Neural cell (in vitro differentiated cells): ENCODE results near the gene RNF133. TPM values are rescaled to one million over a fixed set of nuclear protein-coding genes. Genes with fewer than 3 reads are reported as not detected.

Experiments used
- H2AFZ ChIP-seq: fragments of 200-600, 300-800 bp; sonication (generic), shearing (Covaris generic); 2 replicates; pipeline ENCODE4 v1.6.0; 2014; ENCODE audit warnings: low read depth, mild to moderate bottlenecking, antibody characterized with exemption, low read length, moderate library complexity
- H3F3A ChIP-seq: fragments of 200-600 bp; shearing (Covaris generic); 2 replicates; pipeline ENCODE4 v1.6.1; 2016; ENCODE audit warnings: mild to moderate bottlenecking, moderate library complexity, mixed read lengths, antibody characterized with exemption, low read length; ENCODE audit not compliant: insufficient read depth, poor library complexity, severe bottlenecking
- H3K27ac ChIP-seq: fragments of 200-600, 300-800 bp; sonication (generic), shearing (Covaris generic); 2 replicates; pipeline ENCODE4 v1.5.1; 2014; ENCODE audit warnings: mild to moderate bottlenecking, low read length, moderate library complexity
- H3K27me3 ChIP-seq: fragments of 300-800, 200-600 bp; sonication (generic), shearing (Covaris generic); 2 replicates; pipeline ENCODE4 v1.6.0; 2014; ENCODE audit warnings: mild to moderate bottlenecking, low read depth, low read length, moderate library complexity; ENCODE audit not compliant: insufficient read depth
- H3K36me3 ChIP-seq: fragments of 300-800, 200-600 bp; sonication (generic), shearing (Covaris generic); 2 replicates; pipeline ENCODE4 v1.5.1; 2014; ENCODE audit warnings: mild to moderate bottlenecking, antibody characterized with exemption, low read length, moderate library complexity; ENCODE audit not compliant: insufficient read depth
- H3K4me2 ChIP-seq: fragments of 300-800, 200-600 bp; sonication (generic), shearing (Covaris generic); 2 replicates; pipeline ENCODE4 v1.6.0; 2014; ENCODE audit warnings: mild to moderate bottlenecking, low read length
- H3K4me3 ChIP-seq: fragments of 300-800, 200-600 bp; sonication (generic), shearing (Covaris generic); 2 replicates; pipeline ENCODE4 v1.5.1; 2014; ENCODE audit warnings: mild to moderate bottlenecking, low read length, moderate library complexity
- H3K79me2 ChIP-seq: fragments of 200-600 bp; shearing (Covaris generic); replicated peaks from 2 replicates; pipeline ENCODE4 v1.6.0; 2014; ENCODE audit warnings: mild to moderate bottlenecking, low read length, moderate library complexity; ENCODE audit not compliant: insufficient read depth
- H3K9ac ChIP-seq: fragments of 300-800, 200-600 bp; sonication (generic), shearing (Covaris generic); 2 replicates; pipeline ENCODE4 v1.6.1; 2016; ENCODE audit warnings: mild to moderate bottlenecking, low read length, mixed read lengths
- H3K9me2 ChIP-seq: fragments of 200-600 bp; shearing (Covaris generic); 2 replicates; pipeline ENCODE4 v1.6.1; 2016; ENCODE audit warnings: mild to moderate bottlenecking, low read length, mixed read lengths; ENCODE audit not compliant: insufficient read depth
- H3K9me3 ChIP-seq: fragments of 200-600, 300-800 bp; sonication (generic), shearing (Covaris generic); 2 replicates; pipeline ENCODE4 v1.6.1; 2016; ENCODE audit warnings: mild to moderate bottlenecking, mixed run types, low read length, moderate library complexity, mixed read lengths
- H4K20me1 ChIP-seq: fragments of 200-600 bp; shearing (Covaris generic); 2 replicates; pipeline ENCODE4 v1.6.1; 2016; ENCODE audit warnings: mild to moderate bottlenecking, mixed run types; ENCODE audit not compliant: insufficient read depth
- EP300 ChIP-seq: fragments of 450-650 bp; conservative IDR thresholded peaks from 2 replicates; pipeline ENCODE4 v1.6.1; 2014; ENCODE audit warnings: antibody characterized with exemption, mild to moderate bottlenecking, moderate library complexity; ENCODE audit not compliant: poor library complexity, severe bottlenecking
- EZH2 ChIP-seq: fragments of 200-600, 300-800 bp; shearing (Covaris generic), sonication (generic); IDR thresholded peaks from 2 replicates; pipeline ENCODE4 v1.6.1; 2014; ENCODE audit warnings: antibody characterized with exemption, low read length, borderline replicate concordance, mild to moderate bottlenecking; ENCODE audit not compliant: insufficient read depth, poor library complexity, severe bottlenecking
- MXI1 ChIP-seq: fragments of 450-650 bp; conservative IDR thresholded peaks from 2 replicates; pipeline ENCODE4 v1.6.1; 2014; ENCODE audit warnings: antibody characterized with exemption, mild to moderate bottlenecking; ENCODE audit not compliant: poor library complexity, severe bottlenecking
- POLR2AphosphoS5 ChIP-seq: IDR thresholded peaks from 2 replicates; pipeline ENCODE4 v1.6.1; 2012
- RAD21 ChIP-seq: fragments of 450-650 bp; conservative IDR thresholded peaks from 2 replicates; pipeline ENCODE4 v1.6.1; 2014; ENCODE audit warnings: antibody characterized with exemption, mild to moderate bottlenecking, moderate library complexity
- SMC3 ChIP-seq: fragments of 450-650 bp; conservative IDR thresholded peaks from 2 replicates; pipeline ENCODE4 v1.6.1; 2014; ENCODE audit warnings: antibody characterized with exemption, mild to moderate bottlenecking, moderate library complexity; ENCODE audit not compliant: poor library complexity
- TAF1 ChIP-seq: IDR thresholded peaks from 2 replicates; pipeline ENCODE4 v1.6.1; 2012; ENCODE audit warnings: low read depth
- polyA plus RNA-seq: library from polyadenylated mRNA; depleted of rRNA; stranded (reverse); fragments of >200 nt; gene quantifications from 2 replicates; pipeline ENCODE4 v1.2.3, GENCODE V29; 2014
- TF ChIP-seq, protein P1 (sequence below): fragments of 450-650 bp; IDR thresholded peaks from 2 replicates; pipeline ENCODE4 v1.5.1; 2014; ENCODE audit warnings: antibody characterized with exemption, mild to moderate bottlenecking, moderate library complexity; ENCODE audit not compliant: poor library complexity, severe bottlenecking
- TF ChIP-seq, protein P2 (sequence below): IDR thresholded peaks from 2 replicates; pipeline ENCODE4 v1.6.1; 2012; ENCODE audit warnings: borderline replicate concordance

Gene RNF133
- polyA plus RNA-seq, 1 donor from 2014 or later = not detected

DNA sequence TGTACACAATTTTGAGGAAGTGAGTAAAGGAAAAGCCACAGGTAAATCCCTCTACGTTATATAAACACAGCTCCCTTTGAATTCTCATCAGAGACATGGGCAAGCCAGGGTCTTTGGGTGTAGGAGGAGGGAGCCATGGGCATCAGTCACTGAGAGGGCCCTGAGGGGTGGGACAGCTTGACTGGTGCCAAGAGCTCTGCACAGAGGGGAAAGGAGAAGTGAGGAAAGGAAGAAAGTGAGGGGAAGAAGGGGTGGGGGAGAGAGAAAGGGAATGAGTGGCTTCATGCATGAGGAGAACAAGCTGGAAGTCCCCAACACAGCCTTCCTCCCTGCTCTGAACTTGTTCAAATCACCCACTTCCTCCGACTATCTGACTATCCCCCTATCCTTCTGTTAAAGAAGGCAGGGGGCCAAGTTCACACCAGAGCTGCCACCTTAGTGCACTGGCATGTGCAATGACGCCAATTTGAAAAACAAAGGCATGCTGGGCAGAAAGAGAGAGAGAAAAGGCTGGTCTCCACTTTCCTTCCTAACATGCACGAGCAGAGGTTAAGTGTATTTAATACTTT is 20.2 kb upstream of the RNF133 start:
- no peaks in the 10 kb centered on the region for H3K79me2 ChIP-seq
- no peak overlapping the region for H2AFZ ChIP-seq
- no peaks in the 10 kb centered on the region for H3K9me2 ChIP-seq
- no peak overlapping the region for H3K27ac ChIP-seq
- no peaks in the 10 kb centered on the region for H4K20me1 ChIP-seq
- H3K9ac ChIP-seq = no peak overlapping the region
- no peak overlapping the region for H3K4me2 ChIP-seq
- no peaks in the 10 kb centered on the region for H3K27me3 ChIP-seq
- H3F3A ChIP-seq = no peaks in the 10 kb centered on the region
- H3K9me3 ChIP-seq = no peaks in the 10 kb centered on the region
- no peaks in the 10 kb centered on the region for H3K36me3 ChIP-seq
- TF ChIP-seq, protein P1, sequence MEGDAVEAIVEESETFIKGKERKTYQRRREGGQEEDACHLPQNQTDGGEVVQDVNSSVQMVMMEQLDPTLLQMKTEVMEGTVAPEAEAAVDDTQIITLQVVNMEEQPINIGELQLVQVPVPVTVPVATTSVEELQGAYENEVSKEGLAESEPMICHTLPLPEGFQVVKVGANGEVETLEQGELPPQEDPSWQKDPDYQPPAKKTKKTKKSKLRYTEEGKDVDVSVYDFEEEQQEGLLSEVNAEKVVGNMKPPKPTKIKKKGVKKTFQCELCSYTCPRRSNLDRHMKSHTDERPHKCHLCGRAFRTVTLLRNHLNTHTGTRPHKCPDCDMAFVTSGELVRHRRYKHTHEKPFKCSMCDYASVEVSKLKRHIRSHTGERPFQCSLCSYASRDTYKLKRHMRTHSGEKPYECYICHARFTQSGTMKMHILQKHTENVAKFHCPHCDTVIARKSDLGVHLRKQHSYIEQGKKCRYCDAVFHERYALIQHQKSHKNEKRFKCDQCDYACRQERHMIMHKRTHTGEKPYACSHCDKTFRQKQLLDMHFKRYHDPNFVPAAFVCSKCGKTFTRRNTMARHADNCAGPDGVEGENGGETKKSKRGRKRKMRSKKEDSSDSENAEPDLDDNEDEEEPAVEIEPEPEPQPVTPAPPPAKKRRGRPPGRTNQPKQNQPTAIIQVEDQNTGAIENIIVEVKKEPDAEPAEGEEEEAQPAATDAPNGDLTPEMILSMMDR = no peak
- no peak for TF ChIP-seq SMC3
- TF ChIP-seq EZH2 = no peak
- no peak for TF ChIP-seq RAD21
- TF ChIP-seq, protein P2, sequence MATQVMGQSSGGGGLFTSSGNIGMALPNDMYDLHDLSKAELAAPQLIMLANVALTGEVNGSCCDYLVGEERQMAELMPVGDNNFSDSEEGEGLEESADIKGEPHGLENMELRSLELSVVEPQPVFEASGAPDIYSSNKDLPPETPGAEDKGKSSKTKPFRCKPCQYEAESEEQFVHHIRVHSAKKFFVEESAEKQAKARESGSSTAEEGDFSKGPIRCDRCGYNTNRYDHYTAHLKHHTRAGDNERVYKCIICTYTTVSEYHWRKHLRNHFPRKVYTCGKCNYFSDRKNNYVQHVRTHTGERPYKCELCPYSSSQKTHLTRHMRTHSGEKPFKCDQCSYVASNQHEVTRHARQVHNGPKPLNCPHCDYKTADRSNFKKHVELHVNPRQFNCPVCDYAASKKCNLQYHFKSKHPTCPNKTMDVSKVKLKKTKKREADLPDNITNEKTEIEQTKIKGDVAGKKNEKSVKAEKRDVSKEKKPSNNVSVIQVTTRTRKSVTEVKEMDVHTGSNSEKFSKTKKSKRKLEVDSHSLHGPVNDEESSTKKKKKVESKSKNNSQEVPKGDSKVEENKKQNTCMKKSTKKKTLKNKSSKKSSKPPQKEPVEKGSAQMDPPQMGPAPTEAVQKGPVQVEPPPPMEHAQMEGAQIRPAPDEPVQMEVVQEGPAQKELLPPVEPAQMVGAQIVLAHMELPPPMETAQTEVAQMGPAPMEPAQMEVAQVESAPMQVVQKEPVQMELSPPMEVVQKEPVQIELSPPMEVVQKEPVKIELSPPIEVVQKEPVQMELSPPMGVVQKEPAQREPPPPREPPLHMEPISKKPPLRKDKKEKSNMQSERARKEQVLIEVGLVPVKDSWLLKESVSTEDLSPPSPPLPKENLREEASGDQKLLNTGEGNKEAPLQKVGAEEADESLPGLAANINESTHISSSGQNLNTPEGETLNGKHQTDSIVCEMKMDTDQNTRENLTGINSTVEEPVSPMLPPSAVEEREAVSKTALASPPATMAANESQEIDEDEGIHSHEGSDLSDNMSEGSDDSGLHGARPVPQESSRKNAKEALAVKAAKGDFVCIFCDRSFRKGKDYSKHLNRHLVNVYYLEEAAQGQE = no peak
- TF ChIP-seq POLR2AphosphoS5 = no peak
- TF ChIP-seq EP300 = no peak
- no peak for TF ChIP-seq TAF1
- no peak for TF ChIP-seq MXI1
- no peak overlapping the region for H3K4me3 ChIP-seq

DNA sequence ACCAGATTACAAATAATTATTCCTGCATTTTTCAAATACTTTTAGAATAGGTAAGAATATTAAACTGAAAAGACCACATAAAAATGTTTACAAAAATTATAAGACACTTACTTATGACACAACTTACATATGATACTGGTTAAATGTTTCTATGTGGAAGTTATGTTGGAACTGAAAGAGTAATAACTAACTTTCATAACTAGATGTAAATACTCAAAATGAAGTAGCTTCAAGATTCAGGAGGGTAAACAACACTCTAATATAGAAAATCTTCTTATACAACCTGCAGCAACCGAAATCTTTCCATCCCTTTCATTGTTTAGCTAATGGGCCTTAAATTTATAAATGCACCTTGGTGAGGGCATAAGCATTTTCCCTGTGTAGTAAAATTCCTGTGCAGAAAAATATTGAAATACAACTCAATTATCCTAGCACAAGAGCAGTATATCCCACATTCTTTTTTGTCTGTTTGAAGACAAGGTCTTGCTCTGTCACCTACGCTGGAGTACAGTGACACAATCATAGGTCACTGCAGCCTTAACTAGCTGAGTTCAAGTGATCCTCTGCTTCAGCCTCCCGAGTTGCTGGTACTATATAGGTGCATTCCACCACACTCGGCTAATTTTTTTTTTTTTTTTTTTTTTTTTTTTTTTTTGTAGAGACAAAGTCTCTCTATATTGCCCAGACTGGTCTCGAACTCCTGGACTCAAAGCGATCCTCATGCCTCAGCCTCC is 18.6 kb upstream of the RNF133 start:
- no peak overlapping the region for H3K4me2 ChIP-seq
- H3K27me3 ChIP-seq = no peaks in the 10 kb centered on the region
- no peaks in the 10 kb centered on the region for H4K20me1 ChIP-seq
- no peaks in the 10 kb centered on the region for H3F3A ChIP-seq
- no peaks in the 10 kb centered on the region for H3K9me2 ChIP-seq
- no peak overlapping the region for H2AFZ ChIP-seq
- no peak overlapping the region for H3K4me3 ChIP-seq
- H3K27ac ChIP-seq = no peak overlapping the region
- H3K36me3 ChIP-seq = no peaks in the 10 kb centered on the region
- H3K9ac ChIP-seq = no peak overlapping the region
- no peaks in the 10 kb centered on the region for H3K9me3 ChIP-seq
- H3K79me2 ChIP-seq = no peaks in the 10 kb centered on the region
- no peak for TF ChIP-seq EZH2
- no peak for TF ChIP-seq MXI1
- TF ChIP-seq TAF1 = no peak
- TF ChIP-seq, protein P2 = no peak
- no peak for TF ChIP-seq EP300
- no peak for TF ChIP-seq RAD21
- TF ChIP-seq POLR2AphosphoS5 = no peak
- no peak for TF ChIP-seq SMC3
- TF ChIP-seq, protein P1 = no peak
